Heart right ventricle (tissue), 16 donors: ENCODE measurements around the gene AIP. TPM values are rescaled to one million over a fixed set of nuclear protein-coding genes. Genes with fewer than 3 reads are reported as not detected.
A peak's percentile ranks its signal among the peaks of the same experiment; 100 is the strongest.

Experiments used
- ATAC-seq, 8 donors: fragments of 200-7000 bp; cut with Tn5 transposase; one replicate each; pipeline ENCODE4 v1.9.1; 2020; ENCODE audit warnings: mild to moderate bottlenecking in 8 of 8, moderate library complexity in 8 of 8, moderate number of reproducible peaks in 1 of 8
- DNase-seq, 2 donors: peaks; one replicate each; pipeline ENCODE4 v3.0.0-alpha.2; 2020
- H3K27ac ChIP-seq, 10 donors: fragments of 200-600 bp; sonication (generic) in 2 of 10; one replicate each; pipeline versions ENCODE4 v1.5.0 to v1.8.0; 2020 to 2022; ENCODE audit warnings: mild to moderate bottlenecking in 3 of 10
- H3K27me3 ChIP-seq, 7 donors: fragments of 200-600 bp; one replicate each; pipeline ENCODE4 v1.8.0; 2021 to 2022; ENCODE audit warnings: mild to moderate bottlenecking in 2 of 7
- H3K36me3 ChIP-seq, 9 donors: fragments of 200-600 bp; sonication (generic) in 1 of 9; one replicate each; pipeline versions ENCODE4 v1.5.0 to v1.8.0; 2020 to 2022; ENCODE audit warnings: mild to moderate bottlenecking in 2 of 9
- H3K4me1 ChIP-seq, 9 donors: fragments of 200-600 bp; sonication (generic) in 1 of 9; one replicate each; pipeline versions ENCODE4 v1.5.0 to v1.8.0; 2020 to 2022; ENCODE audit warnings: mild to moderate bottlenecking in 4 of 9
- H3K4me3 ChIP-seq, 10 donors: fragments of 200-600 bp; sonication (generic) in 2 of 10; one replicate each; pipeline versions ENCODE4 v1.5.0 to v1.8.0; 2020 to 2022; ENCODE audit warnings: mild to moderate bottlenecking in 7 of 10, moderate library complexity in 2 of 10
- H3K9me3 ChIP-seq, 11 donors: fragments of 200-600 bp in 10 of 11; sonication (generic) in 2 of 11; one replicate each; pipeline versions ENCODE4 v1.5.0 to v1.8.0; 2013 to 2022; ENCODE audit warnings: mild to moderate bottlenecking in 2 of 11, control low read depth in 1 of 11, moderate library complexity in 1 of 11
- WGBS, 2 donors: extraction: QIAGEN DNeasy Blood & Tissue Kit; methylation state at CpG; one replicate each; pipeline ENCODE4 v1.1.7; 2013; ENCODE audit warnings: inconsistent platforms in 1 of 2; 5-methylcytosine and 5-hydroxymethylcytosine counted together
- intact Hi-C, 10 donors: fragments of 100-400 bp; cut with DNase I; formaldehyde crosslinking; loops; one replicate each; pipeline versions ENCODE4 v1.11.1 to v1.14.2; 2022
- polyA plus RNA-seq, 2 donors: library from polyadenylated mRNA; stranded (reverse); fragments of 200-250 nt; gene quantifications; one replicate each; pipeline ENCODE4 v1.2.3, GENCODE V29; 2013
- total RNA-seq, 10 donors: library from RNA; stranded (reverse); fragmentation: NEBNext Ultra II Directional in 3 of 10; extraction: Animal tissue kit (Norgen Biotek cat#: 25700) in 3 of 10; gene quantifications; one replicate each; pipeline versions ENCODE4 v1.2.1 to v1.2.4, GENCODE V29; 2021 to 2023
- TF ChIP-seq, protein P1 (sequence below), 9 donors: fragments of 200-600 bp; sonication (generic) in 2 of 9; IDR thresholded peaks; one replicate each; pipeline versions ENCODE4 v1.5.0 to v1.8.0; 2021 to 2022; ENCODE audit warnings: antibody characterized with exemption in 9 of 9, mild to moderate bottlenecking in 5 of 9, moderate library complexity in 1 of 9
- donor health status: Arrhythmogenic right ventricular cardiomyopathy.
- donor health status: ischemic (EF 13 %, LVEDD 7.1; RV severe dilation, severe dysfunction).
- donor health status: healthy with polysubstance abuse.
- donor health status: DM: no; HTN: yes; CAD: no.
- donor health status: DM: no; HTN: no; CAD: no.
- donor health status: ischemic (EF 25% LVEDD 6.9; RV normal size, moderate dysfunction).
- donor health status: ischemic (EF 25% LVEDD 5.7; RV mildly dilated, moderate dysfunction).
- donor health status: healthy.
- donor health status: DM: yes; HTN: yes; CAD: no.
- donor health status: Ischemic cardiomyopathy.
- donor health status: ischemic (EF 35%, LVEDD 5.7; RV mildly dilated, moderate dysfunction).
- donor health status: nonischemic (EF 11% LVEDD 7.7; RV severe dilation, severe dysfunction).
- donor health status: DM: yes; HTN: yes; CAD: no.
- donor health status: PGD.
- donor health status: ischemic (EF 29% LVEDD 5.4; RV normal size, mild dysfunction).
- donor health status: nonischemic (EF 23%, LVEDD 6.1; RV moderate dilation, normal function).

The AIP gene
- total and polyA plus RNA-seq, 12 donors, result 37.5 to 104 (median 52.3) TPM

DNA sequence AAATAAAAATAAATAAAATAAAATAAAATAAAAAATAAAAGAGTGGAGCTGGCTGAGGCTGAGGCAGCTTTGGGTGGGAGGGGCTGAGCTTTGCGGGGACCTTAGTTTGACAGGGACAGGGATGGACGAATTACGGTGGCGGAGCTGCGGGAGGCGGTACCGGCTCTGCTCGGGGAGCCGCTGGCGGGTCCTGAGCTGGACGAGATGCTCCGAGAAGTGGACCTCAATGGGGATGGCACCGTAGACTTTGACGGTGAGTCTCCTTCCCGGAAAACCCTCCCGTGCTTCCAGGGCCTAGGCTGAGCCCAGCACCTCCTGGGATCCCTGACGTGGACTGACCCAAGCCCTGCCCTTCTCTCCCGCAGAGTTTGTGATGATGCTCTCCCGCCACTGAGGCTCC lies 24.6 kb upstream of the AIP start:
- H3K9me3 ChIP-seq, result no peaks in the 10 kb centered on the region
- no peaks in the 10 kb centered on the region for H3K27me3 ChIP-seq
- no peak for DNase-seq
- intact Hi-C loops, result no loop called here
- no peaks in the 10 kb centered on the region for H3K36me3 ChIP-seq
- no peak overlapping the region for H3K4me3 ChIP-seq
- peaks cover 0 to 3% (median 0%) of the 10 kb centered on the region in 9 donors for H3K4me1 ChIP-seq
- 90 to 93% methylated on average over 19 of the region's 19 CpGs for WGBS, 2 donors
- no peak for ATAC-seq
- no peak overlapping the region for H3K27ac ChIP-seq
- TF ChIP-seq, protein P1, sequence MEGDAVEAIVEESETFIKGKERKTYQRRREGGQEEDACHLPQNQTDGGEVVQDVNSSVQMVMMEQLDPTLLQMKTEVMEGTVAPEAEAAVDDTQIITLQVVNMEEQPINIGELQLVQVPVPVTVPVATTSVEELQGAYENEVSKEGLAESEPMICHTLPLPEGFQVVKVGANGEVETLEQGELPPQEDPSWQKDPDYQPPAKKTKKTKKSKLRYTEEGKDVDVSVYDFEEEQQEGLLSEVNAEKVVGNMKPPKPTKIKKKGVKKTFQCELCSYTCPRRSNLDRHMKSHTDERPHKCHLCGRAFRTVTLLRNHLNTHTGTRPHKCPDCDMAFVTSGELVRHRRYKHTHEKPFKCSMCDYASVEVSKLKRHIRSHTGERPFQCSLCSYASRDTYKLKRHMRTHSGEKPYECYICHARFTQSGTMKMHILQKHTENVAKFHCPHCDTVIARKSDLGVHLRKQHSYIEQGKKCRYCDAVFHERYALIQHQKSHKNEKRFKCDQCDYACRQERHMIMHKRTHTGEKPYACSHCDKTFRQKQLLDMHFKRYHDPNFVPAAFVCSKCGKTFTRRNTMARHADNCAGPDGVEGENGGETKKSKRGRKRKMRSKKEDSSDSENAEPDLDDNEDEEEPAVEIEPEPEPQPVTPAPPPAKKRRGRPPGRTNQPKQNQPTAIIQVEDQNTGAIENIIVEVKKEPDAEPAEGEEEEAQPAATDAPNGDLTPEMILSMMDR (IDR thresholded peaks at IDR 0.05), result no peak

DNA sequence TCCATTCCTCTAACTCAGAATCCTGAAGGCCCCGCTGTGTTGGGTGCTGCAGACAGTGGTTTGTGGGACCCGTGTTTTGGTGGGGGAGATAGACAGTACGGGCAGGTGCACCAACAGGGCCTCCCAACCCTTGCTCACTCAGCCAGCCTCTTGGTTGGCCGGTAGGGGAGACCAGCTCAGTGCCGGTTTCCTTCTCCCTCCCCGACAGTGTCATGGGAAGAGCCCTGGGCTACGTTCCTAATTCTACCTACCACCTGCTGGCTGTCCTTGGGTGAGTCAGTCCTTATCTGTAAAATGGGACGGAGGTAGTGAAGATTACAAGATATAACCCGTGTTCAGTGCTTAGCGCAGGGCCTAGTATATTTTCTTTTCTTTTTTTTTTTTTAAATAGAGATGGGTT lies 19.6 kb upstream of the AIP start:
- ATAC-seq (no peak), DNase-seq (no peak)
- Histone ChIP-seq H3K4me3 (no peak overlapping the region), H3K4me1 (peaks cover 7 to 44% (median 20%) of the 10 kb centered on the region in 9 donors), H3K27ac (peak overlapping the region in 3 of 10 donors; percentile 92 to 94 (median 94)), H3K27me3 (no peaks in the 10 kb centered on the region), H3K9me3 (no peaks in the 10 kb centered on the region), H3K36me3 (peaks cover 0 to 6% (median 0%) of the 10 kb centered on the region in 9 donors)
- TF ChIP-seq, protein P1 (IDR thresholded peaks at IDR 0.05), result no peak
- intact Hi-C loops, result loop anchor here in 1 of 10 donors (5.0 kb wide), 1 partner anchor 1476 kb away; no protein-coding TSS in a partner anchor
- WGBS, 2 donors, result 83 to 92% methylated on average over 10 of the region's 10 CpGs

DNA sequence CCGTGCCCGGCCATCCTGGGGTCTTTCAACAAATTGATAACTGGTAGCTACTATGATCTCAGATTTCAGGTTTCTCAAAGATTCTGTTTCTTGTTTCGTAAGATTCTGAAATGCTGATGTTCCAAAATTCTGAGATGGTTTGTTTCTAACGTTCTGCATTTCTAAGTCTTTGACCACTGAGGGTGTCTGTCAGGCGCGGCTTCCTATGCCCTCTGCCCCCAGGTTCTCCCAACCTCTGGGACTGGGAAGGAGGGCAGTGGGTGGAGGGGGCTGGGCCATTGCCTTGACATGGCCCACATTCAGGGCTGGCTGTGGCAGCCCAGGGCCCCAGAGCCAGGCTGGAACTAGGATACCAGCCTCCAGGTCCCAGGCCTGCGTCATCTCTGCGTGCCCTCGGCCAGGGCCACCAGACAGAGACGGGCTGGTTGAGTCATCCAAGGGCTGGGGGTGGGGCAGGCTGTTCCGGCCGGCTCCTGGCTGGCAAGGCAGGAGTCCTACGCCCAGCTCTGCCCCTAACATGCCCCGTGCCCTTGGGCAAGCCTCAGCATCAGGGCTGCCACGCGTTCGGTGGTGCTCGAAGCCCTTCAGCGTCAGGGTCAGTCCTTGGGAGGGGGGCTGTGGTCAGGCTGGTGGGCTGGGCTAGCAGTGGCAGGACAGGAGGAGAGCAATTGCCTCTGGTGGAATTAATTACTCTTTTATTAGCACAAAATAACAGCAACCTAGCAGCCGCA lies 19.0 kb upstream of the AIP start:
- intact Hi-C loops, result loop anchor here in 1 of 10 donors (5.0 kb wide), 1 partner anchor 1477 kb away; no protein-coding TSS in a partner anchor
- peak; percentile 34 to 51 for DNase-seq
- peak; percentile 5 to 39 (median 24) for ATAC-seq
- peak overlapping the region; percentile 19 to 68 (median 64) for H3K4me3 ChIP-seq
- H3K27me3 ChIP-seq, result no peaks in the 10 kb centered on the region
- H3K27ac ChIP-seq, result peak overlapping the region; percentile 78 to 94 (median 90)
- H3K4me1 ChIP-seq, result peaks cover 8 to 50% (median 26%) of the 10 kb centered on the region in 9 donors
- TF ChIP-seq, protein P1 (IDR thresholded peaks at IDR 0.05), result no peak
- H3K9me3 ChIP-seq, result no peaks in the 10 kb centered on the region
- H3K36me3 ChIP-seq, result peaks cover 0 to 6% (median 0%) of the 10 kb centered on the region in 9 donors
- whole genome bisulfite sequencing, 2 donors, result 75 to 86% methylated on average over 20 of the region's 20 CpGs

DNA sequence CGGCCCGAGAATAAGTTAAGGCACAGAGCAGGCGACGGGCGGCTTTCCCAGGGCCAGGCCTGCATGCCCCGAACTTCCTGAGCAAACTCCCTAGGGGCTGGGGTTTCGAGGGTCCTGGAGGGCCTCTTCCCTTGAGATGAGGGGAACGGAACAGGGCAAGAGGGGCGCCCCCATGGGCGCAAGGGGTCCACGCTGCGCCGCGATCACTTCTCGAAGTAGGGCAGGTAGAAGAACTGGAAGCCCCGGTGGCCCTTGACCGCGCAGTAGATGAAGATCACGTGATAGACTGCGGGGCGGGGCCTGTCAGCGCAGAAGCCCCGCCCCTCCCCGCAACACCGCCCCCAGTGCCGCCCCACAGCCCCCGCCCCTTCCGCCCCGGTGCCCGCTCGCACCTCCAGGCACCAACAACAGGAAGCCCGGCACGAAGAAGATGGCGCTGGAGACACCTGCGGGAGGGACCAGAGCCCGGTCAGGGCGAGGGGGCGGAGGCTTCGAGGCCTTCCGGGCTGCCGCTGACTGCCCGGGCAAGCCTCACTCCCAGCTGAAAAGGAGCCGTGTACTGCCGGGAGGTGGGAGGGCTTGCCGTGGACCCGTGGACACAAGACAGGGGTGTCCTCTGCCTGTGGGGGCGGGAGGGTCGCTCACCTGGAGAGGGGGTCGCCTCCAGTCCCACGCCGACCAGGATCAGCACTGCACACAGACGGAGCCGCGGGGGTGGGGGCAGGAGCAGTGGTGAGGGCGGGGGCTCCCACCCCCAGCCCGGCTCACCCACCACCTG lies 18.2 kb upstream of the AIP start:
- peaks cover 0 to 6% (median 0%) of the 10 kb centered on the region in 9 donors for H3K36me3 ChIP-seq
- ATAC-seq (peak; percentile 69 to 82 (median 78)), DNase-seq (peak; percentile 88 to 89)
- 14 to 17% methylated on average over 46 to 56 of the region's 56 CpGs for WGBS, 2 donors
- H3K27ac ChIP-seq, result peak overlapping the region; percentile 78 to 94 (median 90)
- H3K9me3 ChIP-seq, result no peaks in the 10 kb centered on the region
- intact Hi-C loops, result loop anchor here in 8 of 10 donors (5.0 kb wide), 6 partner anchors 37 to 1477 kb away; partner anchors contain the start of genes PPP1CA (in 6 of the 8), TBC1D10C (in 6 of the 8), RPS6KB2 (in 2 of the 8) and CDK2AP2 (in 1 of the 8)
- H3K4me1 ChIP-seq, result peaks cover 8 to 54% (median 27%) of the 10 kb centered on the region in 9 donors
- H3K27me3 ChIP-seq, result no peaks in the 10 kb centered on the region
- peak overlapping the region; percentile 19 to 68 (median 64) for H3K4me3 ChIP-seq
- TF ChIP-seq, protein P1 (IDR thresholded peaks at IDR 0.05), result no peak
